ENCODE measurements around the gene AMOT.

DNA sequence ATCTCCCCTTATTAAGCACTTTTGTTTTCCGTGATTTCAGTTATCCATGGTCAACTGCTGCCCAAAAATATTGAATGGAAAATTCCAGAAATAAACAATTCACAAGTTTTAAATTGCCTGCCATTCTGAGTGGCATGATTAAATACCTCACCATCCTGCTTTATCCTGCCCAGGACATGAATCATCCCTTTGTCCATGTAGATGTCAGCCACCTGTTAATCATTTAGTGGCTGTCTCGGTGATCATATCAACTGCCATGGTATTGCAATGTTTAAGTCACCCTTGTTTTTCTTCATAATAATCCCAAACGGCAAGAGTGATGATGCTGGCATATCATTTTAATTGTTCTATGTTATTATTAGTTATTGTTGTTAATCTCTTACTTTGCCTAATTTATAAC, 81.1 kb downstream of the AMOT start:
- no peak for TF ChIP-seq POLR2A (IDR thresholded peaks at IDR 0.05)
- TF ChIP-seq, protein P1, sequence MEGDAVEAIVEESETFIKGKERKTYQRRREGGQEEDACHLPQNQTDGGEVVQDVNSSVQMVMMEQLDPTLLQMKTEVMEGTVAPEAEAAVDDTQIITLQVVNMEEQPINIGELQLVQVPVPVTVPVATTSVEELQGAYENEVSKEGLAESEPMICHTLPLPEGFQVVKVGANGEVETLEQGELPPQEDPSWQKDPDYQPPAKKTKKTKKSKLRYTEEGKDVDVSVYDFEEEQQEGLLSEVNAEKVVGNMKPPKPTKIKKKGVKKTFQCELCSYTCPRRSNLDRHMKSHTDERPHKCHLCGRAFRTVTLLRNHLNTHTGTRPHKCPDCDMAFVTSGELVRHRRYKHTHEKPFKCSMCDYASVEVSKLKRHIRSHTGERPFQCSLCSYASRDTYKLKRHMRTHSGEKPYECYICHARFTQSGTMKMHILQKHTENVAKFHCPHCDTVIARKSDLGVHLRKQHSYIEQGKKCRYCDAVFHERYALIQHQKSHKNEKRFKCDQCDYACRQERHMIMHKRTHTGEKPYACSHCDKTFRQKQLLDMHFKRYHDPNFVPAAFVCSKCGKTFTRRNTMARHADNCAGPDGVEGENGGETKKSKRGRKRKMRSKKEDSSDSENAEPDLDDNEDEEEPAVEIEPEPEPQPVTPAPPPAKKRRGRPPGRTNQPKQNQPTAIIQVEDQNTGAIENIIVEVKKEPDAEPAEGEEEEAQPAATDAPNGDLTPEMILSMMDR (IDR thresholded peaks at IDR 0.05) = no peak

Data from stomach (tissue), 4 donors.